IPS DF 6.9 (cell line): ENCODE results near the gene NPEPL1.

Experiments used
- DNase-seq: peaks from one replicate; pipeline ENCODE4 v3.0.0-alpha.2; 2013; ENCODE audit warnings: low read depth, low spot score
- H3K27ac ChIP-seq: one replicate; pipeline ENCODE4 v1.5.1; 2013; ENCODE audit warnings: low read length, control low read depth
- H3K27me3 ChIP-seq: 2 replicates; pipeline ENCODE4 v1.6.1; 2013; ENCODE audit warnings: mild to moderate bottlenecking, low read length; ENCODE audit not compliant: control insufficient read depth, insufficient read depth
- H3K36me3 ChIP-seq: 2 replicates; pipeline ENCODE4 v1.6.1; 2013; ENCODE audit warnings: low read length; ENCODE audit not compliant: control insufficient read depth, insufficient read depth
- H3K4me1 ChIP-seq: 2 replicates; pipeline ENCODE4 v1.6.1; 2013; ENCODE audit warnings: low read length; ENCODE audit not compliant: control insufficient read depth, insufficient read depth
- H3K4me3 ChIP-seq: 2 replicates; pipeline ENCODE4 v1.5.1; 2013; ENCODE audit warnings: mild to moderate bottlenecking, low read length
- H3K9me3 ChIP-seq: 2 replicates; pipeline ENCODE4 v1.6.1; 2013; ENCODE audit warnings: low read length, inconsistent platforms; ENCODE audit not compliant: control insufficient read depth, insufficient read depth
- WGBS: extraction: QIAGEN DNeasy Blood & Tissue Kit; methylation state at CpG from one replicate; pipeline ENCODE4 v1.1.7; 2013; ENCODE audit warnings: mixed read lengths, missing lambda C conversion rate; ENCODE audit not compliant: insufficient read length, insufficient coverage; 5-methylcytosine and 5-hydroxymethylcytosine counted together

NPEPL1 gene

GRCh38 chr20:58714340-58714922, 21.8 kb downstream of the NPEPL1 start:
- no peak overlapping the region for H3K27ac ChIP-seq
- H3K36me3 ChIP-seq: peaks cover 2% of the 10 kb centered on the region; the same call in 1 of the 2 replicates
- no peaks in the 10 kb centered on the region for H3K27me3 ChIP-seq
- H3K9me3 ChIP-seq: no peaks in the 10 kb centered on the region
- WGBS: no CpG with 5 or more reads among the region's 16 CpGs
- DNase-seq: no peak
- no peaks in the 10 kb centered on the region; the same call in 1 of the 2 replicates for H3K4me1 ChIP-seq
- no peak overlapping the region for H3K4me3 ChIP-seq

DNA sequence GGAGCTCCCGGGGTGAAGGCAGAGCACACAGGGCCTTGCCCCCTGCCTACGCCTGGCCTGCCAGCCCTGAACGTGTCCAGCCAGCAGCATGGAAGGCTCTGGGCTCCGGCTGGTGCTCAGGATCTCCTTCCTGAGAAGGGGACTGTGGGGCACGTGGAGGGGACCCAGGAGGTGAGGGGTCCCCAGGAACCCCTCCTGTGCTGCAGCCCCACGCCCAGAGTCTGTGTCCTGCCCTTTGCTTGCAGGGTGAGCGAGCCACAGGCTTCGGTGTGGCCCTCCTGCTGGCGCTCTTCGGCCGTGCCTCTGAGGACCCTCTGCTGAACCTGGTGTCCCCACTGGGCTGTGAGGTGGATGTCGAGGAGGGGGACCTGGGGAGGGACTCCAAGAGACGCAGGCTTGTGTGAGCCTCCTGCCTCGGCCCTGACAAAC, 22.3 kb downstream of the NPEPL1 start:
- Histone ChIP-seq H3K36me3 (peaks cover 2% of the 10 kb centered on the region; the same call in 1 of the 2 replicates), H3K27me3 (no peaks in the 10 kb centered on the region), H3K4me1 (no peaks in the 10 kb centered on the region; the same call in 1 of the 2 replicates), H3K9me3 (no peaks in the 10 kb centered on the region), H3K27ac (no peak overlapping the region), H3K4me3 (no peak overlapping the region)
- DNase-seq: no peak
- no CpG with 5 or more reads among the region's 14 CpGs for WGBS

- H3K27ac ChIP-seq: no peak overlapping the region
- DNase-seq: no peak
- H3K4me3 ChIP-seq: no peak overlapping the region
These were observed 22.8 kb downstream of the NPEPL1 start for GRCh38 chr20:58715391-58715800.

DNA sequence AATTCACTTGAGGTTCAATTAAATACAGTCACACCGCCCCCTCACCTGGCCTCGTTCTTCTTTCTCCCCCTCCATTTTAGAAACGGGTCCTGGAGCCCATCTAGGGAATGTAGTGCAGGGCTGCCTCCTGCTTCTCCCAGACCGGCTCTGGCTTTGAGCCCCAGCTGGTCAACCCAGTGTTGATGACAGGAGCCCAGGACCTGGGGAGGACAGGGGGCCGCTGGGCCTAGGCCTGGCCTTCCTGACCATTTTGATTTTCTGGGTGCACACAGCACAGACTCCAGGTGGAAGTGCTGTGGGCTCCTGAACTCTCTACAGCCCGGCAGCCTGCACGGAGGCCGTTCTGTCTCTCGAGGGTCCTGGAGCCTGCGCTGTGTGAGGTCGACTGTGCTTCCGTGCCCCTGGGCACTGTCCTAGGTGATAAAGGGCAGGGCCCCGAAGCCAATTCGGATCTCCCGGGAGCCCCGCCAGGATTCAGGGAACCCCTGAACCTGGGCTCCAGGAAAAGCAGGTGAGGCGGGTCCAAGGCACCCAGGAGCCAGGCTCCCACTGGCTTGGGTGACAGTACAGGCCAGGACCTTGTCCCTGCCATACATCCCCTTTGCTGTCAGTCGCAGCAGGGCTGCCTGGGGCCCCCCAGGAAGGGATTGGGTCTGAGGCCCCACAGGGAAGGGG, 23.3 kb downstream of the NPEPL1 start:
- Histone ChIP-seq H3K36me3 (peaks cover 2% of the 10 kb centered on the region; the same call in 1 of the 2 replicates), H3K27me3 (no peaks in the 10 kb centered on the region), H3K9me3 (no peaks in the 10 kb centered on the region), H3K4me1 (no peaks in the 10 kb centered on the region; the same call in 1 of the 2 replicates), H3K4me3 (no peak overlapping the region), H3K27ac (no peak overlapping the region)
- DNase-seq: no peak
- no CpG with 5 or more reads among the region's 18 CpGs for WGBS

More at GRCh38 chr20:58715391-58715800, 22.8 kb downstream of the NPEPL1 start:
- H3K4me1 ChIP-seq: no peaks in the 10 kb centered on the region; the same call in 1 of the 2 replicates
- peaks cover 2% of the 10 kb centered on the region; the same call in 1 of the 2 replicates for H3K36me3 ChIP-seq
- no CpG with 5 or more reads among the region's 11 CpGs for WGBS
- H3K9me3 ChIP-seq: no peaks in the 10 kb centered on the region
- no peaks in the 10 kb centered on the region for H3K27me3 ChIP-seq

DNA sequence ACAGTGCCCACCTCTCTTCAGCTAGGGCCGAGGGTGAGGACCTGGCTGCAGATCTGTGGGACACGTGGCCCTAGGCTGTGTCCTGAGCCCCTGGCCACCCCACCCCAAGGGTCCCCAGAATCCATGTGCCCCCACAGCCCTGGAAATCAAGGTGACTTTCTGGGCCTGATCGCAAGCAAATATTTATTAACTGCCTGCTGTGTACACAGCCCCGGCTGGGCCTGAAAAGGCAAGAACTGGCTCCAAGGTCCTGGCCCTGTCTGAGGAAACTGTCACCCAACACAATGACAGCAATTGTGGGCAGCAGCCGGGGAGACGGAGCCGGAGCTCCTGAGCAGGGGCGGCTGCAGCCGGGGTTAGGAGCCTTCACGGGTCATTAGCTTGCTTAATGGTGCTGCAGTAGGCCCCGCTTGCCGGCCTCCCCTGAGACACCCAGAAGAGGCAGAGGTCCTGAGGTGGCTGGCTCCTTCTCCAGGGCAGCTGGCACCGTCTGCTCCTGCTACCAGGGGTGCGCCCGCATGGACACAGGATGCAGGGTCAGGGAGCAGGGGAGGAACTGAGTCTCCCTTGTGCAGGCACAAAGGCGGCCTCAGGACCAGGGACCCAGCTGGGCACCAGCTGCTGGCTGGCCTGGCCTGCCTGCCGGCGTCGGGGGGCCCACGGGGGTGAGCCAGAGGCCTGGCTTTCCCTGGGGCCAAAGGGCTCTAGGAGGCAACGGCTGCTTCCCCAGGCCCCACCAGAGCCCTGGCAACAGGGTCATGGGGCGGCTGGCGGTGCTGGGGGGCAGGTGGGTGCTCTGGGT, 24.1 kb downstream of the NPEPL1 start:
- no peak overlapping the region for H3K27ac ChIP-seq
- no peaks in the 10 kb centered on the region for H3K9me3 ChIP-seq
- H3K4me1 ChIP-seq: no peaks in the 10 kb centered on the region; the same call in 1 of the 2 replicates
- WGBS: no CpG with 5 or more reads among the region's 23 CpGs
- no peaks in the 10 kb centered on the region for H3K27me3 ChIP-seq
- H3K4me3 ChIP-seq: no peak overlapping the region
- DNase-seq: no peak
- peaks cover 2% of the 10 kb centered on the region; the same call in 1 of the 2 replicates for H3K36me3 ChIP-seq

DNA sequence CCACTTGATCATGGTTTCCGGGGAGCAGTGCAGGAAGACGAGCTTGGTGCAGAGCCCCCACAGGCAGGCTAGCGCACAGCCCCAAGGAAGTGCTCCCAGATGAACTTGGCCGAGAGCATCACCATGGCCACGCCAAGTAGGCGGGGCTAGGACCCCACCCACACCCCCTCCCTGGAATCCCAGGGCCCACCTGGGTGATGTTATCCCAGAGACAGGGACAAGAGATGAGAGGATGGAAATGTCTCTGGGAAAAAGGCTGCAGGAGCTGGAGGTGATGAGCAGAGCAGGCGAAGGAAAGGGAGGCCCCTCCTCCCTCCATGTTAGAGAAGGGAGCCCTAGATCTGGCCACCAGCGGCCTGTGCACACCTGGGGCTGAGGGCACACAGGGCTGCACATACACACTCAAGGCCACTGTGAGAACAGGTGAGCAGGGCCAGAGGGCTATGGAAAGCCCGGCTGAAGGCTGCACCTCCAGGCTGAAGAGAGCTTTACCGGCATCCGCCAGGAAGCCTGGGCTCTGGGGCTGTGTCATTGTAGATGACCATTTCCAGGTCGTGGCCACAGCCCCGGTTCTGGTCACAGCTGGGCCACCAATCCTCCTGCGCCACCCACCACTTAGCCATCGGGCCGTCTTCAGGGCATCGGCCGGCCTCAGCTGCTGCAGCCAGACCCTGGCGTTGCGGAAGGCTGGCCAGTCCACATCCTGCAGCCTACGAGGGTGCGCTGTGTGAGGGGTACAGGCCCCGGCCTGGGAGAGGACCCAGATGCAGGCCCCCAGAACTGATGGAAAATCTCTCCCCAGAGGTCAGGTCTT, 24.9 kb downstream of the NPEPL1 start:
- no CpG with 5 or more reads among the region's 23 CpGs for WGBS
- no peak for DNase-seq
- no peaks in the 10 kb centered on the region for H3K27me3 ChIP-seq
- no peaks in the 10 kb centered on the region for H3K9me3 ChIP-seq
- no peak overlapping the region for H3K4me3 ChIP-seq
- peaks cover 2% of the 10 kb centered on the region; the same call in 1 of the 2 replicates for H3K36me3 ChIP-seq
- H3K4me1 ChIP-seq: no peaks in the 10 kb centered on the region; the same call in 1 of the 2 replicates
- H3K27ac ChIP-seq: no peak overlapping the region

DNA sequence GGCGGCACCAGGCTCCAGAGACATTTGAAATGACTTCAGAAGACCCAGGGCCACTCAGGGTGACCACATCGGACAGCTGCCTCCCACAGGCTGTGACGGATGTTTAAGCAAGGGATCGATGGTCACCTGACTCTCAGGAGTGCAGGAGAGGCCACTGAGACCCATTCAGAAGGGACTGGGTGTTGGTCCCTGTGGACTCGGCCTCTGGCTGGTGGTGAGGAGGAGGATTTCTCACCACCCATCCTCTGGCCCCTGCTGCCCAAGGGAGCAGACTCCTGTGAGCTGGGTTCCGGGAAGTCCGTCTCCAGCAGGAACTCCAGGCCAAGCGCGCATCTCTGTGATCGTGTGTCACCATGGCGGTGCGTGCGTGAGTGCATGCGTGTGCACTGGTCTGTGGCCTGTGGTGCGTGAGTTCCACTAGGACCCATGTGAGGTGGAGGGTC, 25.5 kb downstream of the NPEPL1 start:
- H3K36me3 ChIP-seq: peaks cover 2% of the 10 kb centered on the region; the same call in 1 of the 2 replicates
- no peak overlapping the region for H3K27ac ChIP-seq
- no peak for DNase-seq
- no peaks in the 10 kb centered on the region; the same call in 1 of the 2 replicates for H3K4me1 ChIP-seq
- H3K9me3 ChIP-seq: no peaks in the 10 kb centered on the region
- no peaks in the 10 kb centered on the region for H3K27me3 ChIP-seq
- no peak overlapping the region for H3K4me3 ChIP-seq
- WGBS: no CpG with 5 or more reads among the region's 15 CpGs

DNA sequence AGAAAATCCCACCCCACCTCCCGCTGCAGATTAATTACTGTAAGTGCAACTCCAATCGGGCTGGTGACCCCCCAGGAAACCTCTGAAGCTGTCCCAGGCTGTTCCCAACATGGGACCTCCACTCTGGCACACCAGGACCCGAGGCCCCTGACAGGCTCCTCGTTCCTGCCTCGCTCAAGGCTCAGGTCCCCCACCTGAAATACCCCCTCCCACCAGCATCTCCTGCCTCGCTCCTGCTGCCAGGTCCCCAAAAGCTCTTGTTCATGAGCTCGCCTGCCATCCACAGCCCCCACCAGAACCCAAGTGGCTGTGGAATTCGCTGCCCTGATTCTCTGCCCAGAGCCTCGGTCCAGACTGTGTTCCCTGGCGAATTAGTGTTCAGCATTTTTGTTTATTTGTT, 26.1 kb downstream of the NPEPL1 start:
- DNase-seq: no peak
- WGBS: no CpG with 5 or more reads among the region's 10 CpGs
- Histone ChIP-seq H3K4me3 (no peak overlapping the region), H3K36me3 (peaks cover 1% of the 10 kb centered on the region; the same call in 1 of the 2 replicates), H3K27ac (no peak overlapping the region), H3K4me1 (no peaks in the 10 kb centered on the region; the same call in 1 of the 2 replicates), H3K9me3 (no peaks in the 10 kb centered on the region), H3K27me3 (no peaks in the 10 kb centered on the region)

DNA sequence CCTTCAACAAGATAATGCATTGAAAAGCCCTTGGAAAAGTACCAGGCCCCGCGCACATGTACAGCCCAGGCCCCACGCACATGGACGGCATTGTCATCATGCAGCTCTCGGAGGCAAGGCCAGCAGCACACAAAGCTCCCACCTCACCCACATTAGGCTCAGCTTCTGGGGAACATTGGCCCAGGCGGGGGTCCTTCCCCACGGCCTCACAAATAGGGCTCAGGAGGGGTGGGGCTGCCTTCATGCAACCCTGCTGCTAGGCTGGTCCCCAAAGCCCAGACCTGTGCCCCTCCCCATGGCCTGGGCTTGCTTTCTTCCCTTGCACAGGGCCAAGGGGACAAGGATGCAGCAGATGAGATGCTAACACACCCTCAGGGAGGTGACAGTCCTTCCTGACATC, 26.7 kb downstream of the NPEPL1 start:
- WGBS: no CpG with 5 or more reads among the region's 7 CpGs
- H3K27ac ChIP-seq: no peak overlapping the region
- no peak for DNase-seq

More for the DNA sequence above, 26.7 kb downstream of the NPEPL1 start:
- H3K36me3 ChIP-seq: no peaks in the 10 kb centered on the region
- H3K4me1 ChIP-seq: no peaks in the 10 kb centered on the region; the same call in 1 of the 2 replicates
- no peaks in the 10 kb centered on the region for H3K9me3 ChIP-seq
- no peak overlapping the region for H3K4me3 ChIP-seq
- no peaks in the 10 kb centered on the region for H3K27me3 ChIP-seq
